ENCODE data around the gene TMED10. TPM values are rescaled to one million over a fixed set of nuclear protein-coding genes. Genes with fewer than 3 reads are reported as not detected.
A peak's percentile ranks its signal among the peaks of the same experiment; 100 is the strongest.

The TMED10 gene
- total and polyA plus RNA-seq, 2 of the 13 experiments (the other 11 are each of a cell fraction or from before 2014, with no cell fraction given): 311 to 377 TPM

- peak; percentile 87; the same call in 1 of the 2 replicates for TF ChIP-seq ZNF782 (CRISPR knock-in tag; IDR thresholded peaks at IDR 0.05; ENCODE audit: borderline replicate concordance)
- TF ChIP-seq IRF2 (CRISPR knock-in tag; IDR thresholded peaks at IDR 0.05): peak; percentile 35; the same call in 1 of the 2 replicates
- TF ChIP-seq ZBTB25 (CRISPR knock-in tag; IDR thresholded peaks at IDR 0.05): no peak; the same call in none of the 2 replicates
- TF ChIP-seq ZBED4 (CRISPR knock-in tag; IDR thresholded peaks at IDR 0.05; ENCODE audit: borderline replicate concordance): peak; percentile 52; the same call in 1 of the 2 replicates
- TF ChIP-seq TRIM22 (IDR thresholded peaks at IDR 0.05): no peak
- TF ChIP-seq SNAPC2 (CRISPR knock-in tag; IDR thresholded peaks at IDR 0.05): no peak; the same call in 1 of the 2 replicates
- TF ChIP-seq NR2F6 (IDR thresholded peaks at IDR 0.05): no peak; the same call in 1 of the 2 replicates
- TF ChIP-seq NR2F6 (CRISPR knock-in tag; IDR thresholded peaks at IDR 0.05): no peak
- no peak for TF ChIP-seq HNRNPK (IDR thresholded peaks at IDR 0.05; ENCODE audit: low read depth, low read length, poor library complexity, severe bottlenecking)
- peak; percentile 78; the same call in 1 of the 2 replicates for TF ChIP-seq SMAD1 (CRISPR knock-in tag; IDR thresholded peaks at IDR 0.05; ENCODE audit: borderline replicate concordance, low read depth)
- peak; percentile 84 for TF ChIP-seq RNF2 (conservative IDR thresholded peaks at IDR 0.05; ENCODE audit: low read depth)
- TF ChIP-seq MYC (CRISPR knock-in tag; IDR thresholded peaks at IDR 0.05; ENCODE audit: borderline replicate concordance): peak; percentile 78
- TF ChIP-seq ZMYM4 (CRISPR knock-in tag; IDR thresholded peaks at IDR 0.05): peak; percentile 67
- no peak for TF ChIP-seq EP300 (IDR thresholded peaks at IDR 0.05; ENCODE audit: low read depth in 2 of 2, low read length in 2 of 2)
- no peak; the same call in none of the 2 replicates for TF ChIP-seq EP300 (CRISPR knock-in tag; IDR thresholded peaks at IDR 0.05; ENCODE audit: borderline replicate concordance)
- peak; percentile 78 for TF ChIP-seq ISL2 (CRISPR knock-in tag; IDR thresholded peaks at IDR 0.05)
- no peak for TF ChIP-seq ZFAT (CRISPR knock-in tag; conservative IDR thresholded peaks at IDR 0.05)
- TF ChIP-seq GRHL1 (CRISPR knock-in tag; conservative IDR thresholded peaks at IDR 0.05): no peak
- peak; percentile 65 for TF ChIP-seq HNRNPLL (IDR thresholded peaks at IDR 0.05; ENCODE audit: low read depth, low read length, poor library complexity, severe bottlenecking)
These were observed 49.5 kb downstream of the TMED10 start, which contains the start of gene NEK9 (continued) for GRCh38 chr14:75126679-75127473.
